DMS153 treated with DMSO at 0.1 percent for 48 hours (cell line): ENCODE measurements around the gene CNTNAP5.
A peak's percentile ranks its signal among the peaks of the same experiment; 100 is the strongest.

Experiments
- DNase-seq: peaks from one replicate; lab custom pipeline; 2025; ENCODE audit not compliant: unreplicated experiment; lab: John Stamatoyannopoulos, UW

The CNTNAP5 gene

DNA sequence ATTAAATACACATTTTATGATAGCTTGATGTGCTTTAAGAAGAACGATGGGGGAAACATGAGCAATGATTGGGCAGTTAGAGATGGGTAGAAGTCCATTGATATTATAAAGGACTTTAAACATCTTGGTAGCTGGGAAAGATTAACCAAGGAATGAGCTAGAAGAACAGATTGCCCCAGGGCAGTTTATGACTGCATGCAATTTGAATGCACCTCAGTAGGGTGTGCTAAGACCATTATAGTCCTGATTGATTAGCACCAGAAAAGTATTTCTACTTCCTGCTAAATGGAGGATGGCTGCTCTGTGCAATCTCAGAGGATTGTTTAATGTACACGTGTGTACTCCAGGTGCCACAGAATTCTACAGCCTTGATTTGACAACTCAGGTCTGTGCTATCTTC is 641.9 kb downstream of the CNTNAP5 start:
- DNase-seq: no peak

DNA sequence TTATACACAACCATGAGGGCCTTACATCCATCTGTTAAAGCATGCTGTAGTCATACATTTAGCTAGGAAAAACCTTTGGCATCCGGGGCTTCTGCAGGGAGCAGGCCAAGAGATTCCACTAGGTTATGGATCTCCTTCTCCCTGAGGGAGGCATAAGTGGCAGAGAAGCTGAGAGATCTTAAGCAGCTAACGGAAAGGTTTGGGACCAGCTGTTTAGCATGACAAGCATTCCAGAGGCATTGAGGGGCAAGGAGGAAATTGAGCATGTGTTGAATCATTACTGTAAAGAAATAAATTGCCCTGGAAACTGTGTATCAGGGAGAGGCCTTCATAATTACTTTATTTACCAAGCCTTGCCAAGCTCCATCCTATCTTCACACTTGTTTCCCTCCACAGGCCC is 643.1 kb downstream of the CNTNAP5 start:
- DNase-seq: no peak

DNA sequence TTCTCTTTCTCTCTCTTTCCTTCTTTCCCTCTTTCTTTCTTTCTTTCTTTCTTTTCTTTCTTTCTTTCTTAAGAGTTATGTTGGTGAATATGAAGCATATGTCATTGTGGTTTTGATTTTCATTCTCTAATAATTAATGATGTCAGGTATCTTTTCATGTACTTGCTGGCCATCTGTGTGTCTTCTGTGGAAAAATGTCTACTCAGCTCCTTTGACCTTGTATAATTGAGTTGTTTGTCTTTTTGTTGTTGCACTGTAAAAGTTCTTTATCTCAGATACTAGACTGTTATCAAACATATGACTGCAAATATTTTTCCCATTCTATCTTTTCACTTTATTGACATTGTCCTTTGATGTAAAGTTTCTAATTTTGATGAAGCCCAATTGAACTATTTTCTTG is 645.1 kb downstream of the CNTNAP5 start:
- no peak for DNase-seq

DNA sequence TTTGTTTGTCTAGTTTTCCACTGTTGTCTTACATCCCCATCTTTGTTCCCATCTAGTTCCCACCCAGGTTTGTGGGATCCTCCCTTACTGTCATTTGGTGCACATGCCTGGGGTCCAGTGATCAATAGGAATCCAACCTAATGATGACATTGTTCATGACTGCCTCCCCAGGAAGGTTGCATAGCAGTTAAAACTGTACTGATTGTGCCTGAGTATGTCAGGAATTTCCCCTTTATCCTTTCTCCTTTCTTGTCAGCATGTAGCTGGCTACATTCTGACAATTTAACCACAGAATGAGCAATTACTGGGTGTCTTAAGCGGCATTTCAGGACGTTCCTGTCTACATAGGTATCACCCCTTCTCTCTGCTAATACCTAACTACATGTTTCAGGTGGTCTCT is 653.0 kb downstream of the CNTNAP5 start:
- DNase-seq: no peak

DNA sequence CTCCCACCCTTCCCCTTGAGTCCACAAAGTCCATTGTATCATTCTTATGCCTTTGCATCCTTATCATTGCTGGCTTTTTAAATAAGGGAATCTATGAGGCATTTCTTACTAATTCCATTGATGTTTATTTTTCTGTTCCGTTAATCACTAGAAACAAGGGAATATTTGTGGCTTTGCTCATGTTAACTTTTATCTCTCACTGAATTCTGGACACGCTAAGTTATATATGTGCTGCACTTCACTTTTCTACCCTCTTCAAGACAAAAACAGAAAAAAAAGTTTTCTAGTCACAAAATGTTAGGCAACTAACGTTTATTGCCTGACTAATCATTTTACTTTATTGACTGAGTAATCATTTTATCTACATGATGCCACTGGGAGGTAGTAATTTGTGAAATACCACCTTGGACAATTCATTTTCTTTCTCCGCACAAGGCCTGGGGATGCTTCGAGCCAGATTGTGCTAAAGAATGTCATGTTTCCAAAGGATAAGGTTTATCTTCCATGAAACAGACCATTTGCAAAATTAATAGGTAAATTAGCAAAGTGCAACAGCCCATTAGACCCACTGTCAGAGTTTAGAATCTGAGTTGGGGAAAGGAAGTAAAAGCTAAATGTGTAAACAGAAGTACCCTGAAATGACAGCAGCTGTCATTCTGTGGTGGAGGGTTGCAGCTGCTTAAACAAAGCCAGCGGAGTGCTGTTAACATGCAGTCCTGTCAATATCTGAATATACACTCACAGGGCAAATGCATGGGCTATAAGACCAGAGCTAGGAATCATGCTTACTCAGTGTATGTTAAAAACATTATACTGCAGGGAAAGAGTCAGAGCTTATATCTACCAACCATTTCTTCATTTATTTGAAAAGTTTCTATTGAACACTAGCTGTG is 658.7 kb downstream of the CNTNAP5 start:
- peak; percentile 63 for DNase-seq

DNA sequence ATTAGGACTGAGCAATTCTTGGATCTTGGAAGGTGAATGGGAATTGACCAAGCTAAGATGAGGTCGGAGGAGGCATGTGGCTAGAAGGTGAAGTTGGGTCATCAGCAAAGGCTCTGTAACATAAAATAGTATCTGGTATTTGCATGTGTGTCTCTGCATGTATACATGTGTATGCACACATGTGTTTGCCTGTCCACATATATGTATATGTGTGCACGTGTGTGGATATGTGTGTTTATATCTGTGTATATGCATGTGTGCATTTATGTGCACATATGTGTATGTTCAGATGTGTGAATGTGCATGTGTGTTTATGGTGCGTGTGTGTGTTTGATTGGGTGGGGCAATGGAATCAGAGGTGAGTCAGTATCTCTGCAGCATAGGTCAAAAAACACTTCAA is 664.3 kb downstream of the CNTNAP5 start:
- no peak for DNase-seq

DNA sequence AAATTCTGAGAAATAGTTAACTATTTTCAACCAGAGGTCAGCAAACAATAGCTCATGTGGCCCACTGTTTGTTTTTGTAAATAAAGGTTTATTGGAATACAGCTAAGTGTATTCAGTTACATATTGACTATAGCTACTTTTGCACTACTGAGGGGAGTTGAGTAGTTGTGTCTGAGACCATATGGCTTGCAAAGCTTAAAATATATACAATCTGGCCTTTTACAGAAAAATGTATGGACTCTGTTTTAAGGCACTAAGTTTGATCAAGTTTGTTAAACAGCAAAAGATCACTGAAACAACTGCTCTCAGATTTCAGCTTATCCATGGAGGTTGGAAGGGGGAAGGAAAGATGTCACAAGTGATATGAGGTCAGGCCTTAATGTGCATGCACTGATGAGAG is 667.1 kb downstream of the CNTNAP5 start:
- DNase-seq: no peak

DNA sequence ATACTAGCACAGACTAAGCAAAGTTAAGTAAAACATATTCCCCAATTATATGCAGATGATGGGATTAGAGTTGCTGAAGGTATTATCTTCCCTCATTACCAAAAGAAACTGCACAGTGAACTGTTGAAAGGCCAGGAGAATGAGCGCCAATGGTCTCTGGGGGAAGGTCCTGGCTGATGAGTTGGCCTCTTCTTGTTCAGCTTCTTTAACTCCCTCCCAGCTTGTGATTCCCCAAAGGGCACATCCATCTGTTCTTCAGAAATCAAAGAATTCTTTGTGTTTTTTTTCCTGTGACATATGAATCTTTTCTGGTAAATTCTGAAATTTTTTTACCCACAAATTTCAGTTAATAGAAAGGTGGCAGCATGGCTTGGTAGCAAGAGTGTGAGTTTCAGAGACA is 667.6 kb downstream of the CNTNAP5 start:
- DNase-seq: no peak

DNA sequence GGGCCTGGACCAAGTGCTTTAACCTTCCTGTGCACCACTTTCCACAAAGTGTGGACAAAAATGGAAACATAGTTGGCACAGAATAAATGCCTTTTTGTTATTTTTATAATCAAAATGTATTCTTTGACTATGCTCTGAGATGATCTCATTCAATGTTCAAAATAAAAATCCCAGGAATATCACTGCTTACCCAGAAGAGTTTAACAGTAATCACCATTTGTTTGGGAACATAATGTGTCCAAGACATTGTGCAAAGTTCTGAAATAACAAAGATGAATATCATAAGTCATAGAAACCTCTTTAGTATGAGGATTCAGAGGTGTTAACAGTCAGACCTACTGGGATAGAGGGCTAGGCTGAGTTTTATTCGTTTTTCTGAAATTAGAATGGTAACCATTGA is 668.1 kb downstream of the CNTNAP5 start:
- no peak for DNase-seq

DNA sequence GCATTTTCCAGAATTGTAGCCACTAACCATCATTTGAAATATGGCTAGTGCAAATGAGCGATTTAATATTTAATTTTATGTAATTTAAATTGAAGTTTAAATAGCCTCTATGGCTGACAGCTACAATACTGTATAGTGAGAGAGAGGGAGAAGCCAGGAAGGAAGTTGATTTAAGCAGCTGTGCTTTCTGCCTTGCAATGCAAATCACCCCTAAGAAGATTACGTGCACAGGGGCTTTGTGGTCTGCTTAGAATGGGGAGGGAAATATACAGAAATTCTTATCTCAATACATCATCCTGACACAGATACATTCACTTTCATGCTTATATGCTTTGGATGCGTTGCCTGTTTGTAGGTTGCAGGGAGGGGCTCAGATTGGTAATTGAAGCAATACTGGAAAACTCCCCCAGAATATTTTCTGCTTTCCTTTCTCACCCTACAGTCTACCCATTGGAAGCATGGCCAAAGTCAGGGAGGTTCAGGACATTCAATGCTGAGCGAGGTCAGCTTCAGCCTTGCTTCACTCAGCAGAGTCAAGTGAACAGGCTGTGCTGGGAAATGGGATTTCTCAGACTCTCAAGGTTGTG is 674.0 kb downstream of the CNTNAP5 start:
- no peak for DNase-seq

DNA sequence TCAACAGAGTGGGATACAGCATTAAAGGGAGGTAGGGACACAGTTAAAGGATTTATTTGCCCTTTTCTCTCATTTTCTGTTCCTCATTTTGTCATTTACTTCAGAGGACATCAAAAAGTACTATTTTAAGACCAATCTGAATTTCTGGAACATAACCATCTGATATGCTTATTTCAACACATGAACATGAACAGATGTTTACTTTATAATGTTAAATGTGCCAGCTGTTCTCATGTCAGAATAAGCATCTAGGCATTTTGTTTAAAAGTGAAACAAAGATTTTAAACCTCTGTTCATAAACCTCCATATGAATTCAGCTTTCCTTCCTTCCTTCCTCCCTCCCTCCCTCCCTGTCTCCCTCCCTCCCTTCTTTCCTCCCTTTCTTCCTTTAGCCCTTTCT is 677.7 kb downstream of the CNTNAP5 start:
- DNase-seq: no peak

DNA sequence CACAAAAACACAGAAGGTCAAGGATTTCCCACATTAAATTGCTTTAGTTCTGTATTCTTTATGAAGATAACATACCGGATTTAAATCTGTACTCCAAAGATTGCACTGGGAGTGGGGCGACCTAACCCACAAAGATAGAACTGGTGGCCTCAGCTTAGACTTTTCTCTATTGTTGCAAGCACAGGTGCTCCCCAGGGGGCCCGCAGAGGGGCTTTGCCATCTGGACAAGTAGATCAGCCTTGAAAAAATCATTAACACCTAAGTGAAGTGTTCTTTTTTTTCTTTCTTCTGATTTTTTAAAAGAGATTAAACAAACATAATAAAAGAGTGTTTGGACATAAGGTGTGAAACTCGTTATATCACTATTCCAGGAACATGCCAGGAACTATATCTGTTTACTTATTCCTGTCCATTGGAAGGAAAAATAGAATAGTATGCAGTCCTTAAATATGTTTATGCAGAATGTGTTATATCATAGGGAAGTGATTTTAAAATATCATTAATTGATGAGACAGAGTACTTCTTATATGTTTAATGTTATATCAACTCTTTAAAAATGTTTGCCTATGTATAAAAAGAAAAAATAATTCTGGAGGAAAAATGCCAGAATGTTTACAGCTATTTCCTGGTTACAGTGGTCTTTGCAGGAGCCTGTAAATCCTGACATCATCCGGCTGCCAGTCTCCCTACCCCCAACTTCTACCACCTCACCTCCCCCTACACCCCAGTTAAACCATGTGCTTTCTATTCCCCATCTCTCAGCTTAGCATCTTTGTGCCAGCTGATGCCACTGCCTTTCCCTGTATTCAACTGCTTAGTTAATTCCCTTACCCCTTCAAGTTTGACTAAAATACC is 679.2 kb downstream of the CNTNAP5 start:
- no peak for DNase-seq

DNA sequence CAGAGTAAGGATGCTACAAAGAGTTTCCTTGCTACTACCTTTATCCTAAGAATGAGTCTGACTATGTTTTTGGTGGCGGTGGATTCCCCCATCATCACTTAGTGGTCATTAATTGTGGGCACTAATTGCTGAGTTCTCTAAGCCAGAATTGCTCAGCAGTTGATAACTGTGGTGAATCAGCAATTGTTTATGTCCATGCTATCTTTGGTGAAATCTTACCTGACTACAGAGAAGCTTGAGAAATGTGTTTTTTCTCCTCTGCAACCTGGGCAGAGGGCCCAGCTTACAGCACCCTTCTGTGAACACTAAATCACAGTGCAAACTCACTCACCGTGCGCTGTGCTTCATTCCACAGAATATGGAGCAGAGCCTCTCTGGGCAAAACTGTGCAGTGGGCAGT is 683.6 kb downstream of the CNTNAP5 start:
- DNase-seq: no peak

DNA sequence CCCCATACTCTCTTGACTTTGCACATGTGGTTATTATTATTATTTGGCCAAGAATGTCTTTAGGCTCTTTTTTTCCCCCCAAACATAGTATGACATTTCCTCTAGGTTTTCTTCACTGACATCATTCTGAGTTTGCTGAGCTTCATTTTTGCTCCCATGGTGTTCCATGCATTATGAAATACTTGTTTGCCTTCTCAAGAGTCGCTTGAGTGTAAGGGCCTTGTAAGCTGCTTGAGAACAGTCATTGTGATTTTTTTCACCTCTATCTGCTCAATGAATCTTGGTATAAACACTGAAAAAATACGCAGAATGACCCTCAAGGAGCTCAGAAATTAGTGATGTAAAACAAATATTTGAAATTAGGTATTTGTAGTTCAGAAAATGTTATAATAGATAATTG is 688.9 kb downstream of the CNTNAP5 start:
- DNase-seq: no peak

DNA sequence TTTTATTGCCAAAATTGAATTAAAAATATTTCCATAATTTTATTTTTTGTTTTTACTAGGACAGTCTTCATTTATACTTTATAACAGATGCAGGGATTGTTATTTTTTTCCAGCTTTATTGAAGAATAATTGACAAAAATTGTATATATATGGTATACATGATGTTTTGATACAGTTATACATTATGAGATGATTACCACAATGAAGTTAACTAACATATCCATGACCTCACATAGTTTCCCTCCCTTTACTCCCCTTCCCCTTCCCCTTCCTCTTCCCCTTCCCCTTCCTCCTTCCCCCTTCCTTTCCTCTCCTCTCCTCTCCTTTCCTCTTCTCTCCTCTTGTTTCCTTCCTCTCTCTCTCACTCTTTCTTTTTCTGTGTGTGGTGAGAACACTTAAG is 700.1 kb downstream of the CNTNAP5 start:
- DNase-seq: no peak

DNA sequence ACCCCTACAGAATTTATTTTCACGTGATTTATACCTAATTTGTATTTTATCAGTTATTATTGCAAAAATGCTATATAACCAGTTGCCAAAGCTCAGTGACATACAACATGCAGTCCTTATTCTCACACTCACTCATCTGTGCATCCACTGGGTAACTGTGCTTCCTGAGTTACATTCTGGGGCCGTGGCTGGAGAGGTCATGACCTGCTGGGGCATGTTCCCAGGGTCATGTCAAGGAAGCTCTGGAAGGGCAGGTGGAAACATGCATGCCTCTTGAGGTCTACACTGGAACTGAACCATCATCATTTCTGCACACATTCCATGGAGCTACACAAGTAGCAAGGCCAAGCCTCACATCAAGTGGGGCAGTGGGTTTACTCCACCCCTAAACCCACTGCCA is 715.5 kb downstream of the CNTNAP5 start:
- no peak for DNase-seq

DNA sequence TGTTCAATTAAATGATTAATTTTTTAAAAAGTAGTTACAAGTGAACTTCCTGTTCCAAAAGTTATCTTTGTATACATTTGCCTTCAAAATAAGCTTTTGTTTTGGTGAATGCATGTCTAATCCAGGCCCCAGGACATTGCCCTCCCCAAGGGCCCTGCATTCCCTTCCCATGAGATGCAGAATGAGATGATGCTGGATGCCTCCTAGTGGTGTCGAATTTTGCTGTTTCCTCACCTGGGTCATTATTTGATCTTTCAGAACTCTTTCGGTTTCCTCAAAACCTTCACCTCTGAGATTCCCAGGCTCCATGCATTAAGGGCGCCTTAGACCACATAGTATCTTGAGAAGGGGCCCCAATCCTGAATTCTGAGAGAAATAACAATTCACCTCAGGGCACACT is 728.8 kb downstream of the CNTNAP5 start:
- no peak for DNase-seq

DNA sequence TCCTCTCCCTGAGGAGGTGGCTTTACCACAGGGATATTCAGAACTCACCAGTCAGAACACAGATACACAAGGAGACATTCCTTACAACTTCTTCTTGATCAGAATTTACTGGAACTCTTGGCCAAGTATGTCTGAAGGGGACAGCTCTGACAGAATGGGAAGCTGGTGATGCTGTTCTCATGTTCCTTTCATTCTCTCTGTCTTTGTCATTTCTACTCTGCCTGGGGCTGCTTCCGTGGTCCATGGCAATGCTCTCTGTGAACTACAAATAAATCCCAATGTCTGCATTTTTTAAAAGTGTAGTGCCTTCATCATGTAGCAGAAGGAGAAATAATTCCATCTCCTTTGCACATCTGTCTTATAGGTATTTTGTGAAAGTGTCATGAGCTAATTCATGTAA is 730.3 kb downstream of the CNTNAP5 start:
- DNase-seq: no peak

DNA sequence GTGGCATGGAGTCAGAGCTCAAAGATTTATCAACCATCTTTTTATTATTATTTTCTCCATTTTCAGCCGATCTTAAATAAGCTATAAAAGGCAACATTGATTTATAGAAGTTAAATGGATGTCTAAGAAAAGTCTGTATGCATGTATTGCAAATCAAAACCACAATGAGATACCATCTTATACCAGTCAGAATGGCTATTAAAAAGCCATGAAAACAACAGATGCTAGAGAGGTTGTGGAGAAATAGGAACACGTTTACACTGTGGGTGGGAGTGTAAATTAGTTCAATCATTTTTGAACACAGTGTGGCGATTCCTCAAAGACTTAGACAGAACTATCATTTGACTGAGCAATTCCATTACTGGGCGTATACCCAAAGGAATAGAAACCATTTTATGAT is 731.0 kb downstream of the CNTNAP5 start:
- no peak for DNase-seq

DNA sequence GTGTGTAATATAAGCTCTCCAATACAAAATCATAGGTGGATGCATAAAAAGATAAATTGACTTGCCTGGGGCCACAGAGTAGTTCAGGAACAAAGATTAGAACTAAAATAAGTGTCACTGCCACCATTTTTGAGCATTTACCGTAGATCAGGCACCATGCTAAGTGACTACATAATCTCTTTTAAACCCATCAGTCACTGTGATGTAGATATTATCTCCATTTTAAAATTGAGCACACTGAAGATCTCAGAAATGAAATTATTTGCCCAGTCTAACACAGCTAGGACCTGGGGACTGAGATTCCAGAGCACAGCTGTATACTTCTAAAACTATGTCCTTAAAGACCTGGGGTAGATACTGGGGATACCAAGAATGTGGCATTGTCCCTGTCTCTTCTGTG is 737.3 kb downstream of the CNTNAP5 start:
- no peak for DNase-seq

DNA sequence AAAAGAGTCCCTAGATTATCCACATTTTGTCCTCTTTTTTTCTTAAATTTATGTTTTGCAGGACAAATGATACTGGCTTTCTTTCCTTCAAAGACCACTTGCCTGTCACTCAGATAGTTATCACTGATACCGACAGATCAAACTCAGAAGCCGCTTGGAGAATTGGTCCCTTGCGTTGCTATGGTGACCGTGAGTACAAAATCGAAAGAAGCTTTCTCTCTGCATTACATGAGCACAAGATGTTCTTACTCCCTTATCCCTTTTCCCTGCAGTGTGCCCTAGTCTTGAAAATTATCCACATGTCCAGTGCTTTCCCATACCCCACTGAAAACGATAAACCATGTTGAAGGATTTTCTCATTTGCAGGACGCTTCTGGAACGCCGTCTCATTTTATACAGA is 738.5 kb downstream of the CNTNAP5 start:
- DNase-seq: no peak

DNA sequence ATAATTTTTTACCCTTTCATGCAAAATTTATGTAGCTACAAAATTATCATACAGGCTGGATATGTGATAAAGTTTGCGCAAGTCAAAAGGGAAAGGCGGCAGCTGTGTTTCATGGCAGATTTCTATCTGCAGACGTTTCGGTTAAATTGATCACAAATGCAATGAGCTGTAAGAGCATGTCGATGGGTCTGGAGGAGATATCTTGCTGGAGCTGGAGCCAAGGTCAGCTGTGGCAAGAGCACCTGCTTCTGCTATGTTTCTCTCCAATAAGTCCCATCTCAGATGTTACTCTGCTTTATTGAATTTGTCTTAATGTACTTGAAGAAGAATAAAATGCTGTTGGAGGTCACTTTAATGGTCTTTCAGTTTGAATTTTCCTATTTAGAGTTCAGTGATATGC is 749.7 kb downstream of the CNTNAP5 start:
- no peak for DNase-seq
